Measurements from ENCODE around the gene SLC22A4. TPM values are rescaled to one million over a fixed set of nuclear protein-coding genes. Genes with fewer than 3 reads are reported as not detected.

SLC22A4 gene
- total RNA-seq, 1 experiment from 2014 or later = 1.5 TPM

- TF ChIP-seq TCF7L2 (IDR thresholded peaks at IDR 0.05; ENCODE audit: low read depth, low read length) (no peak), REST (IDR thresholded peaks at IDR 0.05; ENCODE audit: insufficient read depth in 1 of 2, low read depth in 2 of 2, low read length in 1 of 2) (no peak), POLR2AphosphoS5 (IDR thresholded peaks at IDR 0.05; ENCODE audit: low read depth, low read length) (no peak), CTCF (IDR thresholded peaks at IDR 0.05) (no peak), SIN3A (IDR thresholded peaks at IDR 0.05; ENCODE audit: borderline replicate concordance, insufficient read depth, low read depth, low read length) (no peak)
- H3K27me3 ChIP-seq (ENCODE audit: control insufficient read depth, insufficient read depth, low read length) = no peaks in the 10 kb centered on the region
- in situ Hi-C loops (cut with HindIII; ENCODE audit: low pct_unique_long_range_greater_than_20kb, low sequenced_read_pairs) = no loop called here
- no peaks in the 10 kb centered on the region for H3K36me3 ChIP-seq (ENCODE audit: control insufficient read depth, insufficient read depth, low read length)
- peaks cover 6% of the 10 kb centered on the region; the same call in 1 of the 2 replicates for H3K4me1 ChIP-seq (ENCODE audit: control insufficient read depth, insufficient read depth, low read length)
- no peak overlapping the region for H3K27ac ChIP-seq (ENCODE audit: low read length)
- no peaks in the 10 kb centered on the region; the same call in 1 of the 2 replicates for H3K9me3 ChIP-seq (ENCODE audit: control insufficient read depth, insufficient read depth, low read depth, low read length)
- no peak for ATAC-seq
- intact Hi-C loops (cut with micrococcal nuclease; ENCODE audit: unreplicated experiment) = no loop called here
- BruUV-seq (replicated peaks) = no TSS peak
- no peak for DNase-seq (ENCODE audit: low read depth, low spot score)
- no peak overlapping the region for H3K4me3 ChIP-seq (ENCODE audit: low read depth in 2 of 2, low read length in 2 of 2)
- POLR2A ChIA-PET = no interaction called here
- CTCF ChIA-PET = no interaction called here
These were observed 11.2 kb downstream of the SLC22A4 start for GRCh38 chr5:132305420-132305819.

- intact Hi-C loops (cut with micrococcal nuclease; ENCODE audit: unreplicated experiment) = no loop called here
- ChIA-PET POLR2A (no interaction called here), CTCF (no interaction called here)
- Histone ChIP-seq H3K27me3 (ENCODE audit: control insufficient read depth, insufficient read depth, low read length) (no peaks in the 10 kb centered on the region), H3K36me3 (ENCODE audit: control insufficient read depth, insufficient read depth, low read length) (no peaks in the 10 kb centered on the region), H3K4me3 (ENCODE audit: low read depth in 2 of 2, low read length in 2 of 2) (no peak overlapping the region), H3K9me3 (ENCODE audit: control insufficient read depth, insufficient read depth, low read depth, low read length) (no peaks in the 10 kb centered on the region; the same call in 1 of the 2 replicates), H3K27ac (ENCODE audit: low read length) (no peak overlapping the region), H3K4me1 (ENCODE audit: control insufficient read depth, insufficient read depth, low read length) (peaks cover 2% of the 10 kb centered on the region; the same call in 1 of the 2 replicates)
- no peak for DNase-seq (ENCODE audit: low read depth, low spot score)
- no peak for TF ChIP-seq TCF7L2 (IDR thresholded peaks at IDR 0.05; ENCODE audit: low read depth, low read length)
- no peak for TF ChIP-seq POLR2AphosphoS5 (IDR thresholded peaks at IDR 0.05; ENCODE audit: low read depth, low read length)
- no peak for TF ChIP-seq SIN3A (IDR thresholded peaks at IDR 0.05; ENCODE audit: borderline replicate concordance, insufficient read depth, low read depth, low read length)
- TF ChIP-seq REST (IDR thresholded peaks at IDR 0.05; ENCODE audit: insufficient read depth in 1 of 2, low read depth in 2 of 2, low read length in 1 of 2) = no peak
- no peak for TF ChIP-seq CTCF (IDR thresholded peaks at IDR 0.05)
- BruUV-seq (replicated peaks) = no TSS peak
- in situ Hi-C loops (cut with HindIII; ENCODE audit: low pct_unique_long_range_greater_than_20kb, low sequenced_read_pairs) = no loop called here
- ATAC-seq = no peak
These were observed 14.5 kb downstream of the SLC22A4 start for GRCh38 chr5:132308701-132309100.

Data from Panc1 (cell line).